Measurements from ENCODE around the gene NUP205. TPM values are rescaled to one million over a fixed set of nuclear protein-coding genes. Genes with fewer than 3 reads are reported as not detected.
"Not testable (repeated sequence)": the region's sequence is repeated elsewhere in the genome, so short reads cannot be mapped to it uniquely, and the experiment has no call there.

The NUP205 gene
- total RNA-seq, 1 experiment from 2014 or later: 89.4 TPM

DNA sequence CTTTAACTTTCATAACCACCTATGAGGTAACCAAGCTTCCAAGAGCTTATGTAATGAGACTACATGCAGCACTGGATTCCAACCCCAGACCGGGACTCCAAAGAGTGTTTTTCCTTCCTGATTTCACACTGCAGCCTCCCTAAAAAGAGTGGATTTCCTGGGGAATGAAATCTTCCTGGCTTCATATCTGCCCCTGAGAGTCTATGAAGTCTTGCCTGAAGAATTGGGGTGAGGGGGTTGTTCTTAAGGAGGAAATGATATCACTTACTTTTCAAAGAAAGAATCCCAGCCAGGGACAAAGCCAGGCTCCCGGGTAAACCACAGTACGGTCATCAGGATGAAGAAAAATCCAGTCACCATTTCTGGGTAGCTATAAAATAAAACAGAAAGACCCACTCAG lies 134.3 kb downstream of the NUP205 start:
- no peak overlapping the region for H3K27ac ChIP-seq
- H3K4me3 ChIP-seq: no peak overlapping the region
- H3K27me3 ChIP-seq (replicated peaks): no peaks in the 10 kb centered on the region
- peaks cover 13% of the 10 kb centered on the region for H3K4me1 ChIP-seq (replicated peaks)
- peaks cover 12% of the 10 kb centered on the region for H3K36me3 ChIP-seq
- H3K9me3 ChIP-seq (replicated peaks): no peaks in the 10 kb centered on the region
- DNase-seq (ENCODE audit: low read depth in 1 of 2, low spot score in 2 of 2): no peak

DNA sequence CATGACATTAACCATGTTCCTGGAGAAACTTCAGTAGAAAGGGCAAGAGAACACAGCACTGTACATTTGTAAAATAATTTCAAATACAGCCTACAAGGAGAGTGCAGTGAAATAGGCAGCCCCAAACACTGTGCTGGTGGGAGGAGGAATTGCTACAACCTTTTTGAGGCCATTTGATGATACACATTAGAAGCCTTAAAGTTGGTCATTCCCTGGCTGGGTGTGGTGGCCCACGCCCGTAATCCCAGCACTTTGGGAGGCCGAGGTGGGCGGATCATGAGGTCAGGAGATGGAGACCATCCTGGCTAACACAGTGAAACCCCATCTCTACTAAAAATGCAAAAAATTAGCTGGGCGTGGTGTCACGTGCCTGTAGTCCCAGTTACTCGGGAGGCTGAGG lies 134.9 kb downstream of the NUP205 start:
- H3K27ac ChIP-seq; DNase-seq (ENCODE audit: low read depth in 1 of 2, low spot score in 2 of 2): not testable (repeated sequence)
- peaks cover 13% of the 10 kb centered on the region for H3K4me1 ChIP-seq (replicated peaks)

DNA sequence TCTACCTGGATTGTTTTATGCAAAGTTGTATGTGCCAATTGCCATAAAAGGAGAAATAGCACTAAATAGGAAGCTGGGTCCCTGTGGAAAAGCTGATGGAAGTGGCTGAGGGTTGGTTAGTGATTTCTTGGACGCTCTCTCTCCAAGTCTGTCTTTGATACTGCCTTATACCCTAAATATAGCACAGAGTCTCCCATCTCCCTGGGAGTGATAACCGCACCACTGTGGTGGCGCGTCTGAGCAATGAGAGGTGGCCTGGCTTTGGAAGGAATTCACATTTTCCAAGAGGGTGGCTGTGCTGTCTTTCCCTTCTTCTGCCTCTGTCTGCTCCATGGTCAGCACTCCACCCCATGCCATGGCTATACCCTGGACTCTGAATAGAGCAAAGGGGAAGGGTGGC lies 135.8 kb downstream of the NUP205 start:
- no peak overlapping the region for H3K4me3 ChIP-seq
- H3K36me3 ChIP-seq: peaks cover 12% of the 10 kb centered on the region
- DNase-seq (ENCODE audit: low read depth in 1 of 2, low spot score in 2 of 2): no peak
- no peak overlapping the region for H3K27ac ChIP-seq
- peaks cover 13% of the 10 kb centered on the region for H3K4me1 ChIP-seq (replicated peaks)
- H3K9me3 ChIP-seq (replicated peaks): no peaks in the 10 kb centered on the region
- H3K27me3 ChIP-seq (replicated peaks): no peaks in the 10 kb centered on the region

More for the DNA sequence above, 134.9 kb downstream of the NUP205 start:
- not testable (repeated sequence) for H3K9me3 ChIP-seq (replicated peaks); H3K4me3 ChIP-seq; H3K27me3 ChIP-seq (replicated peaks)
- peaks cover 12% of the 10 kb centered on the region for H3K36me3 ChIP-seq

DNA sequence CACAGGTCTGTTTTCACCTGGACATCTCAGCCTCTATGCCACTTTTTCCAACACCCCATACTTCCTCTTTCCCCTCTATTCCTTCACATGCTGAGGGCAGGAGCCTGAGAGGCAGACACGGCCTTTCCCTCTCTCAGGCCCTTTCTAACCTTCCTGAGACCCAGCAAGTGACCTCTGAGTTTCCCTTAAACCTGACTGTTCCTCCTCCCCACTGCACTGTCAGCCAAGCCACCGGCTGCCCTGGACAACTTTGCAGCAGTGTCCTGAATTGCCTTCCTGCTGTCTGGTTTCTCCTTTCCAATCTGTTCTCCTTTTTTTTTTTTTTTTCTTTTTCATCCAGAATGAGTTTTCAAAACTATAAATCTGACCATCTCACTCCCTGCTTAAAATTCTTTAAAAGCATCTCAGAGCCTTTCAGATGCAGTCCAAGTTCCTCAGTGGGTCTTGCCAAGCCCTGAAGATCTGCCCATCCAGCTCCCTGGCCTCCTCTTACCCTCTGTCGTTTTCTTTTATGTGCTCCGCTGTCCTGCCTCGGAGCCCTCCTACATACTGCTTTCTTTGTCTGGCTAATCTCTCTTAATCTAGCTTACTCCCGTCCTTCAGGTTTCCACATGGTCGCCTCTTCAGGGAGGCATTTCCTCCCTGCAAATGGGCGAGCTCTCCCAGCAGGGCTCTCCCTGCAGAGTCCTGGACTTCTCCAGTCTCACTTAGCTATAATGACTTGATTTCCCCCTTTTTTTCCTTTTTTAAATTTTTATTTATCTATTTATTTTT lies 139.7 kb downstream of the NUP205 start:
- no peaks in the 10 kb centered on the region for H3K4me1 ChIP-seq (replicated peaks)
- H3K27ac ChIP-seq: no peak overlapping the region
- DNase-seq (ENCODE audit: low read depth in 1 of 2, low spot score in 2 of 2): no peak
- no peaks in the 10 kb centered on the region for H3K27me3 ChIP-seq (replicated peaks)
- H3K9me3 ChIP-seq (replicated peaks): no peaks in the 10 kb centered on the region
- peaks cover 2% of the 10 kb centered on the region; the same call in 1 of the 2 replicates for H3K36me3 ChIP-seq
- no peak overlapping the region for H3K4me3 ChIP-seq

Other genes with a start within 250 kb of the NUP205 start
- 4.2 and 9.1 TPM in 2 replicates for gene CNOT4, start 47.8 kb upstream of the NUP205 start, total RNA-seq (2014; rRNA removed; shearing (Covaris generic))
- gene STMP1, start 104.6 kb downstream of the NUP205 start, total RNA-seq (2014; rRNA removed; shearing (Covaris generic)): 15.3 and 18.6 TPM in 2 replicates
- not detected in 2 replicates for gene SLC13A4, start 170.3 kb downstream of the NUP205 start, total RNA-seq (2014; rRNA removed; shearing (Covaris generic))
- gene FAM180A, start 190.9 kb downstream of the NUP205 start, total RNA-seq (2014; rRNA removed; shearing (Covaris generic)): 0.18 TPM in 1 of 2 replicates, not detected in the other

All from SJSA1 (cell line).